GM23338 (cell line): ENCODE data around the gene AKAP7. TPM values are rescaled to one million over a fixed set of nuclear protein-coding genes. Genes with fewer than 3 reads are reported as not detected.
A peak's percentile ranks its signal among the peaks of the same experiment; 100 is the strongest.

ENCODE experiments used
- ATAC-seq: fragments of 200-7000 bp; cut with Tn5 transposase; 3 replicates; pipeline ENCODE4 v1.9.1; 2020
- DNase-seq: peaks from one replicate; pipeline ENCODE4 v3.0.0-alpha.2; 2015; ENCODE audit warnings: low spot score
- H2AFZ ChIP-seq: fragments of 200-600 bp; sonication (generic); 2 replicates; pipeline ENCODE4 v1.8.0; 2016; ENCODE audit warnings: antibody characterized with exemption, mild to moderate bottlenecking, moderate library complexity
- H3F3A ChIP-seq: fragments of 200-600 bp; sonication (generic); replicated peaks from 2 replicates; pipeline ENCODE4 v1.8.0; 2017; ENCODE audit warnings: antibody characterized with exemption, mixed run types, low read depth
- H3K27ac ChIP-seq: fragments of 200-600 bp; sonication (generic); 2 replicates; pipeline ENCODE4 v1.6.1; 2016; ENCODE audit warnings: low read depth
- H3K27me3 ChIP-seq: fragments of 200-600 bp; sonication (generic); 2 replicates; pipeline ENCODE4 v1.8.0; 2016; ENCODE audit warnings: mild to moderate bottlenecking, mixed run types, moderate library complexity; ENCODE audit not compliant: insufficient read depth
- H3K36me3 ChIP-seq: fragments of 200-600 bp; sonication (generic); 2 replicates; pipeline ENCODE4 v1.8.0; 2016; ENCODE audit warnings: mild to moderate bottlenecking; ENCODE audit not compliant: insufficient read depth
- H3K4me1 ChIP-seq: fragments of 200-600 bp; sonication (generic); 2 replicates; pipeline ENCODE4 v1.8.0; 2016; ENCODE audit warnings: mild to moderate bottlenecking, moderate library complexity; ENCODE audit not compliant: insufficient read depth
- H3K4me2 ChIP-seq: fragments of 200-600 bp; sonication (generic); 2 replicates; pipeline ENCODE4 v1.7.1; 2017; ENCODE audit warnings: mixed run types
- H3K4me3 ChIP-seq: fragments of 200-600 bp; sonication (generic); 2 replicates; pipeline ENCODE4 v1.6.1; 2016; ENCODE audit warnings: mixed run types
- H3K79me2 ChIP-seq: fragments of 200-600 bp; sonication (generic); replicated peaks from 2 replicates; pipeline ENCODE4 v1.8.0; 2017; ENCODE audit warnings: mild to moderate bottlenecking; ENCODE audit not compliant: insufficient read depth
- H3K9me2 ChIP-seq: fragments of 200-600 bp; sonication (generic); 2 replicates; pipeline ENCODE4 v1.8.0; 2017; ENCODE audit not compliant: insufficient read depth
- H4K20me1 ChIP-seq: fragments of 200-600 bp; sonication (generic); replicated peaks from 2 replicates; pipeline ENCODE4 v1.8.0; 2017; ENCODE audit warnings: mild to moderate bottlenecking; ENCODE audit not compliant: insufficient read depth
- H3K27ac Mint-ChIP-seq: 2 replicates; pipeline ENCODE4 v1.8.0; 2020; ENCODE audit warnings: inconsistent platforms, mild to moderate bottlenecking, moderate library complexity, mixed read lengths
- H3K27me3 Mint-ChIP-seq: 3 replicates; pipeline ENCODE4 v1.8.0; 2022; ENCODE audit warnings: low read depth, mild to moderate bottlenecking, moderate library complexity, mixed read lengths, inconsistent platforms; ENCODE audit not compliant: insufficient read depth, poor library complexity
- H3K36me3 Mint-ChIP-seq: 3 replicates; pipeline ENCODE4 v1.8.0; 2021; ENCODE audit warnings: low read depth, mild to moderate bottlenecking, inconsistent platforms, moderate library complexity, mixed read lengths
- H3K4me1 Mint-ChIP-seq: 3 replicates; pipeline ENCODE4 v1.8.0; 2020; ENCODE audit warnings: mild to moderate bottlenecking, inconsistent platforms, mixed read lengths
- H3K4me3 Mint-ChIP-seq: 3 replicates; pipeline ENCODE4 v1.8.0; 2021; ENCODE audit warnings: moderate library complexity, mild to moderate bottlenecking, inconsistent platforms, mixed read lengths
- H3K9me3 Mint-ChIP-seq: 3 replicates; pipeline ENCODE4 v1.8.0; 2020; ENCODE audit warnings: moderate library complexity, mild to moderate bottlenecking, inconsistent platforms, mixed read lengths
- CREB1 ChIP-seq: fragments of 250-450 bp; sonication (Bioruptor Pico); IDR thresholded peaks from 2 replicates; pipeline ENCODE4 v1.5.0; 2020; ENCODE audit warnings: low read depth, mild to moderate bottlenecking, moderate library complexity
- CTCF ChIP-seq, 2 experiments: fragments of 200-600 bp in 1 of 2; sonication (generic) in 1 of 2; conservative IDR thresholded peaks; 2 replicates each; pipeline versions ENCODE4 v1.5.1 to v1.6.1; 2016 to 2017; ENCODE audit warnings: antibody characterized with exemption in 2 of 2, low read depth in 2 of 2, mild to moderate bottlenecking in 2 of 2, moderate library complexity in 1 of 2
- ETS1 ChIP-seq: IDR thresholded peaks from 2 replicates; pipeline ENCODE4 v1.6.1; 2016; ENCODE audit warnings: antibody characterized with exemption
- EZH2 ChIP-seq: fragments of 200-600 bp; sonication (generic); IDR thresholded peaks from one replicate; pipeline ENCODE4 v1.8.0; 2017; ENCODE audit warnings: antibody characterized with exemption, mild to moderate bottlenecking, low read depth; ENCODE audit not compliant: unreplicated experiment
- EZH2phosphoT487 ChIP-seq: fragments of 200-600 bp; sonication (generic); IDR thresholded peaks from one replicate; pipeline ENCODE4 v1.8.1; 2018; ENCODE audit warnings: antibody characterized with exemption; ENCODE audit not compliant: unreplicated experiment
- JUNB ChIP-seq: IDR thresholded peaks from one replicate; pipeline ENCODE4 v1.6.1; 2016; ENCODE audit warnings: antibody characterized with exemption; ENCODE audit not compliant: unreplicated experiment
- NANOG ChIP-seq: IDR thresholded peaks from 2 replicates; pipeline ENCODE4 v1.6.1; 2016; ENCODE audit warnings: antibody characterized with exemption, borderline replicate concordance
- POLR2AphosphoS5 ChIP-seq: IDR thresholded peaks from 2 replicates; pipeline ENCODE4 v1.6.1; 2016; ENCODE audit warnings: antibody characterized with exemption, low read depth
- REST ChIP-seq: IDR thresholded peaks from one replicate; pipeline ENCODE4 v1.6.1; 2018; ENCODE audit warnings: antibody characterized with exemption; ENCODE audit not compliant: unreplicated experiment
- STAT1 ChIP-seq: IDR thresholded peaks from one replicate; pipeline ENCODE4 v1.6.1; 2016; ENCODE audit warnings: antibody characterized with exemption; ENCODE audit not compliant: unreplicated experiment
- ZNF114 ChIP-seq: fragments of 250-450 bp; sonication (Bioruptor Pico); IDR thresholded peaks from 2 replicates; pipeline ENCODE4 v1.5.0; 2020; ENCODE audit warnings: mild to moderate bottlenecking, moderate library complexity
- ZNF331 ChIP-seq: fragments of 250-450 bp; sonication (Bioruptor Pico); IDR thresholded peaks from 2 replicates; pipeline ENCODE4 v1.5.0; 2020; ENCODE audit warnings: low read depth, mild to moderate bottlenecking, moderate library complexity
- polyA plus RNA-seq: library from polyadenylated mRNA; unstranded; fragments of >200 nt; fragmentation: Nextera tagmentation; extraction: Ambion mirVana; gene quantifications from 2 replicates; pipeline ENCODE4 v1.2.1, GENCODE V29; 2016
- total RNA-seq: library from RNA; depleted of rRNA; stranded (reverse); fragments of >200 nt; shearing (Covaris generic); gene quantifications from 2 replicates; pipeline ENCODE4 v1.2.3, GENCODE V29; 2014

AKAP7 gene
- total and polyA plus RNA-seq, 2 experiments from 2014 or later = 12.2 to 20.0 TPM

GRCh38 chr6:131134220-131134979, 867 bp upstream of the AKAP7 start:
- Histone ChIP-seq H3K27me3 (peaks cover 17% of the 10 kb centered on the region; the same call in 1 of the 2 replicates), H3K9me2 (0 out of 2 replicates have a peak, but pooled peaks cover 4% of the 10 kb centered on the region), H3K79me2 (no peaks in the 10 kb centered on the region), H3K4me1 (peaks cover 21% of the 10 kb centered on the region), H3K27ac (no peak overlapping the region), H3K36me3 (no peaks in the 10 kb centered on the region), H3K4me2 (peak overlapping the region; percentile 78), H3F3A (no peaks in the 10 kb centered on the region), H3K4me3 (peak overlapping the region; percentile 75), H4K20me1 (no peaks in the 10 kb centered on the region), H2AFZ (peak overlapping the region; percentile 86)
- ATAC-seq = no peak
- Mint-ChIP-seq H3K4me1 (peaks cover 14% of the 10 kb centered on the region), H3K9me3 (no peaks in the 10 kb centered on the region), H3K27ac (no peak overlapping the region), H3K27me3 (peaks cover 9% of the 10 kb centered on the region), H3K4me3 (peak overlapping the region; percentile 81), H3K36me3 (peaks cover 5% of the 10 kb centered on the region)
- no peak for DNase-seq
- TF ChIP-seq ETS1 (no peak), CTCF (conservative IDR thresholded peaks at IDR 0.05; ENCODE audit: low read depth in 2 of 2) (no peak), ZNF114 (CRISPR knock-in tag) (no peak), STAT1 (no peak), CREB1 (CRISPR knock-in tag) (no peak)

GRCh38 chr6:131134980-131135243, 355 bp upstream of the AKAP7 start:
- H3K4me1 Mint-ChIP-seq = peaks cover 17% of the 10 kb centered on the region
- no peak for ATAC-seq
- Histone ChIP-seq H3K36me3 (no peaks in the 10 kb centered on the region), H3K9me2 (0 out of 2 replicates have a peak, but pooled peaks cover 4% of the 10 kb centered on the region), H3K27ac (no peak overlapping the region), H2AFZ (peak overlapping the region; percentile 86), H3K27me3 (peaks cover 17% of the 10 kb centered on the region; the same call in 1 of the 2 replicates), H3F3A (no peaks in the 10 kb centered on the region), H3K4me2 (peak overlapping the region; percentile 78), H3K4me1 (peaks cover 21% of the 10 kb centered on the region), H4K20me1 (no peaks in the 10 kb centered on the region), H3K79me2 (no peaks in the 10 kb centered on the region), H3K4me3 (peak overlapping the region; percentile 75)
- H3K9me3 Mint-ChIP-seq = no peaks in the 10 kb centered on the region
- DNase-seq = no peak
- peaks cover 5% of the 10 kb centered on the region for H3K36me3 Mint-ChIP-seq
- peak overlapping the region; percentile 91; the same call in 1 of the 2 replicates for H3K27ac Mint-ChIP-seq
- peaks cover 9% of the 10 kb centered on the region for H3K27me3 Mint-ChIP-seq
- H3K4me3 Mint-ChIP-seq = peak overlapping the region; percentile 81
- TF ChIP-seq ZNF114 (CRISPR knock-in tag) (no peak), POLR2AphosphoS5 (no peak), STAT1 (no peak), EZH2phosphoT487 (no peak), ETS1 (no peak), JUNB (no peak), NANOG (no peak), ZNF331 (CRISPR knock-in tag) (no peak), EZH2 (no peak), REST (no peak)
